Sigmoid colon (tissue), 7 donors: ENCODE data around the gene SEMA4C. TPM values are rescaled to one million over a fixed set of nuclear protein-coding genes. Genes with fewer than 3 reads are reported as not detected.

Experiments
- DNase-seq: peaks from one replicate; pipeline ENCODE4 v3.0.0-alpha.2; 2019
- H3K27ac ChIP-seq, 4 donors: fragments of 200-600 bp; sonication (generic); one replicate each; pipeline ENCODE4 v1.5.1; 2016 to 2019; ENCODE audit warnings: mild to moderate bottlenecking in 1 of 4
- H3K27me3 ChIP-seq, 3 donors: fragments of 200-600 bp; sonication (generic); one replicate each; pipeline ENCODE4 v1.5.1; 2019; ENCODE audit warnings: mild to moderate bottlenecking in 1 of 3
- H3K36me3 ChIP-seq, 4 donors: fragments of 200-600 bp; sonication (generic); one replicate each; pipeline ENCODE4 v1.5.1; 2016 to 2019
- H3K4me1 ChIP-seq, 4 donors: fragments of 200-600 bp; sonication (generic); one replicate each; pipeline ENCODE4 v1.5.1; 2017 to 2019
- H3K4me3 ChIP-seq, 4 donors: fragments of 200-600 bp; sonication (generic); one replicate each; pipeline ENCODE4 v1.5.1; 2017 to 2019; ENCODE audit warnings: mild to moderate bottlenecking in 2 of 4, moderate library complexity in 1 of 4
- H3K9me3 ChIP-seq, 4 donors: fragments of 200-600 bp in 3 of 4; sonication (generic) in 3 of 4; one replicate each; pipeline versions ENCODE4 v1.5.1 to v1.6.1; 2013 to 2019
- CTCF ChIP-seq, 4 experiments: fragments of 450-650 bp in 3 of 4; fragments of 200-600 bp in 1 of 4; IDR thresholded peaks; one replicate each; pipeline ENCODE4 v1.5.1; 2016 to 2019; ENCODE audit warnings: antibody characterized with exemption in 4 of 4, mild to moderate bottlenecking in 3 of 4, moderate library complexity in 2 of 4
- EP300 ChIP-seq, 4 donors: sonication (generic); formaldehyde crosslinking; IDR thresholded peaks; one replicate each; pipeline ENCODE4 v1.6.1; 2017; ENCODE audit warnings: antibody characterized with exemption in 4 of 4
- POLR2A ChIP-seq, 2 donors: fragments of 450-650 bp; IDR thresholded peaks; one replicate each; pipeline ENCODE4 v1.6.1; 2016; ENCODE audit warnings: antibody characterized with exemption in 2 of 2, mild to moderate bottlenecking in 2 of 2, moderate library complexity in 2 of 2
- POLR2AphosphoS5 ChIP-seq, 4 donors: sonication (generic); formaldehyde crosslinking; IDR thresholded peaks; one replicate each; pipeline ENCODE4 v1.6.1; 2017; ENCODE audit warnings: antibody characterized with exemption in 4 of 4
- WGBS, 2 donors: extraction: QIAGEN DNeasy Blood & Tissue Kit; methylation state at CpG; one replicate each; pipeline ENCODE4 v1.1.7; 2013; 5-methylcytosine and 5-hydroxymethylcytosine counted together
- intact Hi-C: fragments of 100-400 bp; cut with DNase I; formaldehyde crosslinking; loops from one replicate; pipeline ENCODE4 v1.15.1; 2023
- polyA plus RNA-seq, 3 donors: library from polyadenylated mRNA; stranded (reverse); fragments of 200-250 nt; gene quantifications; one replicate each; pipeline ENCODE4 v1.2.3, GENCODE V29; 2013
- total RNA-seq, 4 donors: library from RNA; depleted of rRNA; stranded (reverse); fragments of >200 nt; gene quantifications; one replicate each; pipeline ENCODE4 v1.1.0, GENCODE V29; 2016
- donor health status: healthy with polysubstance abuse.
- donor health status: Bipolar disorder and iron deficiency.
- donor health status: healthy.

The SEMA4C gene
- total RNA-seq (10 to 100 TPM; 57.1 to 90.1 (median 68.9) TPM), polyA plus RNA-seq (10 to 100 TPM in 1 of 3 donors, 1 to 10 TPM in 2; 3.6 to 21.3 (median 7.9) TPM)

DNA sequence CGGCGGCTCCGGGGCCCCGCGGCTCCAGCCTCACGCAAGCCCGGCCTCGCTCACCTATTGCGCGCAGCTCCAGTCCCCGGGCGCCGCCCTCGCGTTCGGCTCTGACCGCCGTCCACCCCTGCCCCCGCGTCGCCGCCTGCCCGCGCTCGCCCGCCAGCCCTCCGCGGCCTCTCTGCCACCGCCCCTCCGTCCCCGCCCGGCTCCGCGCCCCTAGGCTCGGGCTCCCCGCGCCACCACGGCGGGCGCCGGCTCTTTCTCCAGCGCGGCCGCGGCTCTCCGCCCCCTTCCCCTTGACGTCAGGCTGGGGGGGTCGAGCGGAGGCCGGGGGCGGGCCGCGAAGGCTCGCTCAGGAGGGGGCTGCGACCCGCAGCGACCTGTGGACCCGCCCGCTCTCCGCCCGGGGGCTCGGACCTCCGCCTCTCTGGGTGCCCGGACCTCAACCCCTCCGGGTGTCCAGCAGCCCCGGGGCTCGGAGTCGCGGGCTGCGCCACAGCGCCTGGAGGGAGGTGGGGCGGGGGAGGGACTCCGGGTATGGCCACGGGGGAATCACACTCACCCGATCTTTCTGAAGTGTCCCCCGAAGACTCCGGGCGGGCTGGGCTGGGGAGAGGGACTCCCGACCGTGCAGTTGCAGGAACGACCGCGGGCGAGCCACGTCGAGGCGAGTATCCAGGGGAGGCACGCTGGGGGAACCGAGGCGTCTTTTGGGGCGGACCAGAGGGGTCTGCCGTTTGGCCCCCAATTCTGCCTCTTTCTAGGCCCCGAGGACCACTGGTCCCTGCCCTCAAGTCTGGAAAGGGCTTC lies at the start of gene SEMA4C:
Gene SEMA4C, minus strand, starts transcription at position 259 of the 804 bp plus-strand sequence. CDS start 2,194 bp downstream, outside the sequence.
- peak within 1 kb of the TSS; percentile 99 to 100 (median 100) for H3K27ac ChIP-seq
- TF ChIP-seq POLR2A (IDR thresholded peaks at IDR 0.05) (peak; percentile 47 to 49), POLR2AphosphoS5 (IDR thresholded peaks at IDR 0.05) (peak; percentile 82 to 92 (median 90)), CTCF (IDR thresholded peaks at IDR 0.05) (no peak), EP300 (IDR thresholded peaks at IDR 0.05) (peak in 1 of 4 donors; percentile 8)
- peaks cover 7 to 25% (median 18%) of the 10 kb centered on the region in 4 donors for H3K36me3 ChIP-seq
- 1% methylated on average over 93 of the region's 93 CpGs for WGBS, 2 donors
- DNase-seq = peak; percentile 88
- H3K9me3 ChIP-seq = no peaks in the 10 kb centered on the region
- peaks cover 0 to 72% (median 65%) of the 10 kb centered on the region in 4 donors for H3K4me1 ChIP-seq
- intact Hi-C loops = loop anchor here (1.0 to 10.0 kb wide), 4 partner anchors 37 to 335 kb away; partner anchors contain the start of gene ARID5A
- H3K27me3 ChIP-seq = no peaks in the 10 kb centered on the region
- peak within 1 kb of the TSS; percentile 65 to 98 (median 96) for H3K4me3 ChIP-seq

DNA sequence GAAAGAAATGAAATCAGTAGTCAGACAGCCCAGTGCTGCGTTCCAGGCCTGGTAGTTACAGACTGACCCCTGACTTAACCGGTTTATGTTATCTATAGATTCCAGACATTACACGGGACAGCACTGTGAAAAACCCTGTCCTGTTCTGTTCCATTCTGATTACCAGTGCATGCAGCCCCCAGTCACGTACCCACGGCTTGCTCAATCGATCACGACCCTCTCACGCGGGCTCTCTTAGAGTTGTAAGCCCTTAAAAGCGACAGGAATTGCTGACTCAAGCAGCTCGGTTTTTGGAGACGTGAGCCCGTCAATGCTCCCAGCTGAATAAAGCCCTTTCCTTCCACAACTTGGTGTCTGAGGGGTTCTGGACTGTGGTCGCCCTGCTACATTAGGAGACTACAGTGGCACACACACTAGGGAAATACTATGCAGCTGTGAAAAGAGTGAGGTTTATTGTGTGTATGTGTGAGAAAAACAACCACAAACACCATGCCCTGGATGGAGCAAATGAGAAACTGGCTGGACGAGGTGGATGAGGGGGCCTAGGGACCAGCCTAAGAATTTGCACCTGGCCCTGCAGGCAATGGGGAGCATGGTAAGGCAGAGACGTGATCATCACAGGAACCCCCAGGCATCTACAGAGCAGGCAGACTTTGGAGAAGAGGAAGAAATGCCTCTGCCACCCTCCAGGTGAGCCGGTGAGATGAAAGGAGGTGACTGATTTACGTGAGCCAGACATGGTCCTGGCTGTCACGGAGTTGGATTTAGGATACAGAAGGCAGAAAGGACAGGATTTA lies 49.1 kb upstream of the SEMA4C start:
- Histone ChIP-seq H3K9me3 (no peaks in the 10 kb centered on the region), H3K27ac (no peak overlapping the region), H3K36me3 (no peaks in the 10 kb centered on the region), H3K4me3 (no peak overlapping the region), H3K27me3 (no peaks in the 10 kb centered on the region), H3K4me1 (peaks cover 0 to 27% (median 14%) of the 10 kb centered on the region in 4 donors)
- 93% methylated on average over 19 of the region's 19 CpGs for WGBS, 2 donors
- DNase-seq = no peak
- no peak for TF ChIP-seq EP300 (IDR thresholded peaks at IDR 0.05)
- no peak for TF ChIP-seq CTCF (IDR thresholded peaks at IDR 0.05)
- intact Hi-C loops = no loop called here

DNA sequence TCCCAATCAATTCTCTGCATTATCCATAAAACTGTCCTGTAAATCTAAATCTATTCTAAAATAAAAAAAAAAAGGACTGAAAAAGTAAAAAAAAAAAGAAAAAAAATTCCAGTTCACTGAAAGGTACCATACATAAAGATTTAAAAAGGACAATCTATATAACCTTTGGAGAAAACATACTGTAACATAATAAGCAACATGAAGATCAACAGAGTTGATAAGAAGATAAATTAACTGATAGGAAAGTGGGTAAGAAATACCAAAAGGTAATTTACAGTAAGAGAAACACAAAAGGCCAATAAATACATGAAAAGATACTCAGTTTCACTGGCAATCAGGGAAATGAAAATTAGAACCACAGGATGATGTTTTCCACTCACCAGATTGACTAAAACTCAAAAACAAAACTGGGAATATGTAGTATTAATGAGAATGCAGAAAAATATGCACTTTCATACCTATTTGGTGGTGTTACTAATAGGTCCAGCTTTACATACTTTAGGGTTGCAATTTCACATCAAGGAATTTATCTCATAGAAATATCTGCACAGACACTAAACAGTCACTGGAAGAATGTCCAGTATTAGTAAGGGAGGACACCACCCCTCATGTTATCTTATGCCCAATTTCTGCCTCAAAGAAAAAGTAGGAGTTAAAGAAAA lies 48.3 kb upstream of the SEMA4C start:
- Histone ChIP-seq H3K4me1 (peaks cover 0 to 27% (median 12%) of the 10 kb centered on the region in 4 donors), H3K9me3 (no peaks in the 10 kb centered on the region), H3K4me3 (no peak overlapping the region), H3K27me3 (no peaks in the 10 kb centered on the region), H3K36me3 (no peaks in the 10 kb centered on the region), H3K27ac (no peak overlapping the region)
- TF ChIP-seq POLR2A (IDR thresholded peaks at IDR 0.05) (no peak), EP300 (IDR thresholded peaks at IDR 0.05) (no peak), POLR2AphosphoS5 (IDR thresholded peaks at IDR 0.05) (no peak), CTCF (IDR thresholded peaks at IDR 0.05) (no peak)
- intact Hi-C loops = no loop called here
- DNase-seq = no peak

- intact Hi-C loops = no loop called here
- TF ChIP-seq POLR2A (IDR thresholded peaks at IDR 0.05) (no peak), CTCF (IDR thresholded peaks at IDR 0.05) (no peak)
- Histone ChIP-seq H3K36me3 (no peaks in the 10 kb centered on the region), H3K4me3 (no peak overlapping the region), H3K27ac (peak overlapping the region in 3 of 4 donors; percentile 25 to 51 (median 38)), H3K4me1 (peaks cover 0 to 28% (median 12%) of the 10 kb centered on the region in 4 donors), H3K27me3 (no peaks in the 10 kb centered on the region), H3K9me3 (no peaks in the 10 kb centered on the region)
- 26 to 80% methylated on average over 22 of the region's 22 CpGs for WGBS, 2 donors
- no peak for DNase-seq
Measured at GRCh38 chr2:96916646-96917543, 47.0 kb upstream of the SEMA4C start.
